IPS-18c (cell line): Measurements from ENCODE around the gene ACKR1.
A peak's percentile ranks its signal among the peaks of the same experiment; 100 is the strongest.

Experiments
- H3K4me3 ChIP-seq: 2 replicates; pipeline ENCODE4 v1.7.0; 2013; ENCODE audit warnings: low read depth, mild to moderate bottlenecking, low read length, moderate library complexity; ENCODE audit not compliant: insufficient read depth
- H3K9me3 ChIP-seq: one replicate; pipeline ENCODE4 v1.6.1; 2013; ENCODE audit warnings: mild to moderate bottlenecking, low read length, moderate library complexity; ENCODE audit not compliant: control insufficient read depth, insufficient read depth

ACKR1 gene

DNA sequence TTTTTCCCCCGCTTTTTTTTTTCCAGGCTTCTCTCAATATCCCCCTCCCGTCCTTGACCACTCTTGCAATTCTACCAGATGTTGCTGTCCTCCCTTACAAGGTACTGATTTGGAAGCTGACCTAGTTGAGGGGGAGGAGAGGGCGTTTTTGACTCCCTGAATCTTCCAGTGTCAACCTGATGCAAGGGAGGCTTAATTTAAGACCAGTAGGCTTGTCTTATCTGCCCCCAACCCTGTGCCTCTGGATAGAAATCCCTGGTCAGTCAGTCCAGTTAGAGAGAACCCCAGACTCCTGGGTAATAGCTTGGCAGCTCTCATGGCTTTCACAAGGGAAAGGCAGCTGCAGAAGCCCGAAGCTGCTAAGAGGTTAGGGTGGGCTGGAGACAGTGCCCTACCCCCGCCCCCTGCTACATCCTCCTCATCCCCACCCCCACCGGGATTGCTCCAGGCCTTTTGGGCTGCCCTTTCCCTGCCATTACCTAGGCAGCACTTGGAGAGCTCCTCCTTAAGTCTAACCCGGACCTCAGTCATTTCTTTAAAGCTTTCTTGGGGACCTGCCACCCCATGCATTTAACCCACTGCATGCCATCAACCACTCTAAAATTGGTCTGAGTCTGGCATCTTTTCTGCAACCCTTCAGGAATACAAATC lies 3.6 kb downstream of the ACKR1 start:
- Histone ChIP-seq H3K4me3 (peak overlapping the region; percentile 2; the same call in 1 of the 2 replicates), H3K9me3 (no peaks in the 10 kb centered on the region)

DNA sequence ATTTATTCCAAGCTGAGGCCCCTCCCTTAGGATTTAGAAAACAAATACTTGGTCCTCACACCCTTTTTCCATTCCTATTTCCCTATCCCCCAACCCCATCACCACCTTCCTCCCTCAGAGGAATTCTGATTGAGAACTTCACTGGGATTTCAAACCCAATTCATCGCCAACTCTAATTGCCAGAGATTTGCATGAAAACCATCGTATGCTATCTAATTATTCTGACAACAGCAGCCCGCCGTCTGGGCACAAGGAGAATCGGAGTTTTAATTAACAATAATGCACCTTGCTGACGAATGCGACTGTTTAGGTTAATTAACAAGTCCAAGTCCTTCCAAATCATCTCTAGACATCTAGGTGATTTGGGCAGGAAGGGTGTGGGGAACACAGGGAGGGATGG lies 4.4 kb downstream of the ACKR1 start:
- Histone ChIP-seq H3K9me3 (no peaks in the 10 kb centered on the region), H3K4me3 (no peak overlapping the region)

DNA sequence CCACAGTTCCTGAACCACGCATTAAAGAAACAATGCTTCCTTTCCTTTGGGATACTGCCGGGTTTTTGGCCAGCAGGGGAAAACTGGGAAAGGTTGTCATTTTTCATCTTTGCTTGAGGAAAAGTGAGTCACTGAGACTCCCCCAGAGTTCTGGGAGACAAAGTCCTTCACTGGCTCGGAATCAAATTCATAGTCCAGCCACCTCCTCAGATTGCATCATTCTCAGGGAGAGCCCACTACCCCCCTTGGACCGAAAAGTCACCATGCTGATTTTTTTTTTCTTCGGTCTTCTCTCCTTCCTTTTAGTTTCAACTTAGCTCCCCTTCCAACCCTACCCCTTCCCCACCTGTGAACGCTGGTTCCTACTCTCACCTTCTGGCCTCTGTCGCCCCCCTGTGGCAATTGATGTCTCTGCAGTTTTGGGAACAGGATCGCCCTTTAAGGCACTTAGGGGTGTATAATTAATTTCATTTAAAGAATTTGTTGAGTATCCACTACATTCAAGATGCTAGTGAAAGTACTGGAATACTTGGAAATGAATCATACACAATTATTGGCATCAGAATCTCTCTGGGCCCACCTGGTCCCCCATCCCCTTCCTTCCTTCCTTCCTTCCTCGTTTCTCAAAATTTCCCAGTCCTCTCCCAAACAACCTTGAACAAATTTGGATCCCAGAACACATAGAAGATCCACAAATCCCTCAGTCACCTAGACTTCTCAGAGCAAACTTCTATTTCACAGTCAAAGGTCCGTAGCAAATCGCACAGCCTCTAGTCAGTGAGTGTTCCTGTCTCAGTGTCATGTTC lies 6.9 kb downstream of the ACKR1 start:
- Histone ChIP-seq H3K9me3 (no peaks in the 10 kb centered on the region), H3K4me3 (no peak overlapping the region)

DNA sequence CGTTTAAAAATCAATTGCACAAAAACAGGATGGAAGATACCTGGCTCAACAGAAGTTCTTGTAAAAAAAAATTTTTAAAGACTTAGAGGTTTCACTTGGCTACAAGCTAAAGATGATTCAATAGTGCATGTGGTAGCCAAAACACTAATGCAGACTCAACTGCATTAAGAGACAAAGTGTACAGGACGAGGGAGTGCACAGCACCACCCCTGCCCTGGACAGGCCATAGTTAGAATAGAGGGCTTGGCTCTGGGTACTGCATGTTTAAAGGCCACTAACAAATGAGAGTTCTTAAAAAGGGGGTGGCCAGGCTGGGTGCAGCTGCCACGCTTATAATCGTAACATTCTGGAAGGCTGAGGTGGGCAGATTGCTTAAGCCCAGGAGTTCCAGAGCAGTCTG lies 7.9 kb downstream of the ACKR1 start:
- H3K9me3 ChIP-seq = no peaks in the 10 kb centered on the region
- H3K4me3 ChIP-seq = no peak overlapping the region

DNA sequence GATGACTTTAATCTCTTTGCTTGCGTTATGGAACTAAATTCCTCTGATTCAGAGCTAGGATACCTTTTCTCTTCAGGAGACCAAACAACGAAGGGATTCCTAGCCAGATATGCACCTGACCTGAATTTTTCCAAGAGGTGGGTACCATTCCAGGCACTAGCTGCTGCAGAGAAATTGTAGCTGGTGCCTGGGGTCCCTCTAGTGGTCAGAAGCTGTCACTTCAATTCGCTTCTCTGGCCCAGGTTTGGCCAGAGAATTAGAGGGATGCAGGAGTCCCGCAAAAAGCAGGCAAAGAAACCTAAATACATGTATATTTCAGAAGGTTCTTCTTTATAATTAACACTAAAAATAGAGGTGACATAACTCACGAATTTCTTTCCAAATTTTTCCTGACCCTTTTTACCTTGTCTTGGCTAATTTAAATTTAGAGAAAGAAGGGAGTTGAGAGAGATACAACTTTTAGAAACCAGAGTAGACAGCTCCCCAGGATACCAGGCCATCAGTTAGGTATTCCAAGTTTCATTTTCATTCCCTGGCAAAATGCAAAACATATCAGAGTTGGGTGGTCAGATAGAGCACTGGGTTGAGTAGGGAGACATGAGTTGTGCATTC lies 9.6 kb downstream of the ACKR1 start:
- no peak overlapping the region for H3K4me3 ChIP-seq

DNA sequence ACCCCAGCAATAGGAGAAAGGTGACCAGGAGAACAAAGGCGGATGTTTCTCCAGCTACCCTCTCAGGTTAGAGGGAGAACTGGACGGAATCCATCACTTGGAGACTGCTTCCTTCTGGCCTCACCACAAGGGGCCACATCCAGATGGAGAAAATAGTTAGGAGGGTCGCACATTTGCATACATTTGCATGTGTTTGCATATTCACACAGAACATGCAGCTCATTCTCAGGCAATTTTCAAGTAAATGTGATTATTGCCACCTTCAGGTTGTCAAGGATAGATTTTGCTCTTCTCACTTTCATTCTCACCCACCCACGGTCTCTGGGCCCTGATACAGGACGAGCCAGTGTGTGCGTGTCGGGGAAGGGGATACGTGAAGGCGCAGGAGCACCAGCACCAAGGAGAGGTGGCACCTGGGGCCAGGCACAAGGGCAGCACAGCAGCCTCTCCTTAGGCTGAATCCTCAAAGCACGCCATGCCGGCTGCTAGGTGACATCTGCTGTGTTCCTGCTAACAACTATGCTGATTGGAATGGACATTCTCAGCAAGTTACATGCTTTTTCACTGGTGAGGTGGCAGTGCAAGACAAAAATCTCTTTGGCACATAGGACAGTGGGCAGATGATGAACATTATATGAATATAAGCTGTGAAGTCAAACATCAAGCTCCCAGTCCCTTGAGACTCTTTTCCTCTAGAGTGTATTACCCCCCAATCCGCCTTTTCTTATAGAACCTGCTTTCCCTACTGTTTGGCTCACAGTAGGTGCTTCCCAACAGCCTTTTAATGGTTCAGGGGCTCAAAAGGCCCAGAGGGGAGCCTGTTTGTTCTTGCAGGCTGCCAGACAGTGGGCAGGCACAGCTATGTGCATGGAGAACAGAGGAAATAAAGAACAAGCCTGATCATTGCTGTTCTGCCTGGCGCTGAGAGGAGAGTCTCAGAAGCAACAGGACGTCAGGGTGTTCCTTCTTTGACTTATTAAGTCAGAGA lies 14.3 kb downstream of the ACKR1 start:
- Histone ChIP-seq H3K4me3 (no peak overlapping the region), H3K9me3 (no peaks in the 10 kb centered on the region)

More for the DNA sequence above, 9.6 kb downstream of the ACKR1 start:
- H3K9me3 ChIP-seq = no peaks in the 10 kb centered on the region

DNA sequence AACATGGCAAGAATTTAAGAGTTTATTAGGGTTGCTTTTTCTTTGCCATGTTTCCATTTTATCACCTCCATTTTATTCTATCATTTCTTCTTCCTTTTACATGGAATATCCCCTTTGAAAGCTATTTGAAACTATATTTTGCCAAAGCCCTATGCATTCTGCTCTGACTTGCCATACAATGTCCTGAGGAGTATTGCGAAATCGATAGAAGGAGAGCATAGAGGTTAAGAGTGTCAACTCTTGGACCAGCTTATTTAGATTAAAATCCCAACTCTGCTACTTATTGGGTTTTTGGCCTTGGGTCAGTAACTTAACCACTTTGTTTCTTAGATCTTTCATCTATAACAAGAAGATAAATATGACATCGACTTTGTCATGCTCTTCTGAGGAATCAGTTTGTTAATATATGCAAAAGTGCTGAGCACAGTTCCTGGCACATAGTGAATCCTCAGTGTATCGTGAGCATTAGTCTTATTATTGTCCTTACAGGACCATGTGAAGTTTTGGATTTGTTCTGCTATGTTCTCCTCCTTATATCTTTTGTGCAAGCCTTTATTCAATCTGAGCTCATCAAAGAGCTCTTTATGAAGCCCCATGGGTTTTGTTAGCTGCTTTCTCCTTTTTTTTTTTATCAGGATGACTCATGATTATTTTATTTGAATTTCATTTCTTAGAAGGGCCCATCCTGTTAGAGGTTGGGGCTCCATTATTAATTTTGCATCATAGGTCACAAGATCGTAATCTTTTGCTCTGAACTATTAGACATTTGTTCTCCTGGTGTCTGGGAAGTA lies 17.6 kb downstream of the ACKR1 start:
- H3K4me3 ChIP-seq = no peak overlapping the region
- H3K9me3 ChIP-seq = no peaks in the 10 kb centered on the region

DNA sequence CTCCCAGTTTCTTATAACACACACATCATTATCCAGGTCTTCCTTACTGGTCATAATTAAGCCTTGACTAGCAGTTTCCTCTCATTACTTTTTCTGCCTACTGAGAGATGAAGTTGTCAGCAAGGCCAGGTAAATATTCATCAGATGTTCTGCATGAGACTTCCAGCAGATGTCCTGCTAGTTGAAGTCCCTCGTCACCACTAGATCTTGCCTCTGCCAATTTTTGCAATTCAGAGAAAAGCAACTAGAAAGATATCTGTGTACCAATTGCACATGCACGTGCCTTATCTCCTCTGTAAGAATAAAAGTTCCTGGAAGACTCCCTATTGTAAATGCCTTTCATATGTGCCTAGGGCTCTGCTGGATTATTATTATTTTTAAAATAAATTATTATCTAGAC lies 18.3 kb downstream of the ACKR1 start:
- no peak overlapping the region for H3K4me3 ChIP-seq
- H3K9me3 ChIP-seq = no peaks in the 10 kb centered on the region

DNA sequence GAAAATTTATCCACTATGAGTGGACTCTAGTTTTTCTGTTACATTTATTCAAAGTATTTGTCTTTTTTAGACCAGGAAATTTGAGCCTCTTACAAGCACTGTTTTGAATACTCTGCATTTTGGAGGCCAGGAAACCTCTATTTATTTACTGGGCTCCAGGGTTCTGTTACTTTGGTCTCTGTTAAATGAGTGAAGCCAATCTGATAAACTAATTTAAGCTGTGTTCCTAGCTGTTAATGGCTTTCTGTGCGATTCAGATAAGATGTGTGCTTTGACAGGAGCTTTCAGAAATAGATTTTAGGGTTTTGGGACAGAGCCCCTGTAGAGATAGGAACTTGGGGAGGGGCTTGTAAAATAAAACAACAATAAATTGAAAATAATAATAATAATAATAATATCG lies 23.9 kb downstream of the ACKR1 start:
- Histone ChIP-seq H3K4me3 (no peak overlapping the region), H3K9me3 (no peaks in the 10 kb centered on the region)

DNA sequence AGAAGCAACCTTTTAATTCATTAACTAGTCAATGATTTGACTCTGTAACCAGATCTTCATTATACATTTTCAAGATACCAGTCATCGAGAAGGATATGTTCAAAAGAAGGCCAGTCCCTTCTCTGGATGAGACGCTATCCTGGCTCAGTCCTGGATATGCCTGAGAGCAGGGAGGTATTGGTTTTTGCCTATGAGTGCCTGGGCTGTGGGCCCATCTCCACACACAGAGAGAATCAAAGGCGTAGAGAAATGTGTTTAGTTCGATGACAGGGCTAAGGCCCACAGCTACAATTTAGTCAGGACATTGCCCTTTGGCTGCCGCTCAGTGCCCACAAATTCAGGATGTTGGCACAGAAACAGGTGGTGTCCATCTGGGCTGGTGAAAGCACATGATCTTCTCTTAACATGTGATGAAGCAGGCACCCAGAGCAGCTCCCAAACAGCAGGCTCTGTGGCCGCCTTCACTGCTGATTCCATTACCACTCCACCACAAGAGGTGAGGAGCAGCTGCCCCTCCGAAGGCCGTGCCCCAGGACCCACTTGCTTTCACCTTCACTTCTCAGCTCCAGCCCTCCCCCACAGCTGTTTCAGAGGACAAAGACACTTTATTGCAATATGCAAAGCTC lies 24.7 kb downstream of the ACKR1 start:
- Histone ChIP-seq H3K9me3 (no peaks in the 10 kb centered on the region), H3K4me3 (no peak overlapping the region)

DNA sequence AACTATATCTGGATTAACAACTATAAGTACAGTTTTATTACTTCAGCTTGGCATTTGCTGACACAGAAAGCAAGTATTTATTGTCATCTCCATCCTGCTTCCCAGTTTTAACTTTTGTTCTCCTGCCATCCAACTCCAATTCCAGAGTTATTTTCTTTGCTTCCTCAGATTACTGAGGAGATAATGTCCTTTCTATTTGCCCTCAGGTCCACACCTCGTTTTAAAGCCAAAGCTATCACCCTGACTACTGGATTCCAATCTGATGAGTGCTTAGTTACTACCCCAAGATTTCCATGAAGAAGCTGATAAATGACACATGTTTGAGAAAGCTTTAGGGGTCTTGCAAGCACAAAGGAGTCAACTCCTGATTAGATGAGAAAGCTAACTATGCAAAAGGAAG lies 25.2 kb downstream of the ACKR1 start:
- Histone ChIP-seq H3K4me3 (no peak overlapping the region), H3K9me3 (no peaks in the 10 kb centered on the region)

DNA sequence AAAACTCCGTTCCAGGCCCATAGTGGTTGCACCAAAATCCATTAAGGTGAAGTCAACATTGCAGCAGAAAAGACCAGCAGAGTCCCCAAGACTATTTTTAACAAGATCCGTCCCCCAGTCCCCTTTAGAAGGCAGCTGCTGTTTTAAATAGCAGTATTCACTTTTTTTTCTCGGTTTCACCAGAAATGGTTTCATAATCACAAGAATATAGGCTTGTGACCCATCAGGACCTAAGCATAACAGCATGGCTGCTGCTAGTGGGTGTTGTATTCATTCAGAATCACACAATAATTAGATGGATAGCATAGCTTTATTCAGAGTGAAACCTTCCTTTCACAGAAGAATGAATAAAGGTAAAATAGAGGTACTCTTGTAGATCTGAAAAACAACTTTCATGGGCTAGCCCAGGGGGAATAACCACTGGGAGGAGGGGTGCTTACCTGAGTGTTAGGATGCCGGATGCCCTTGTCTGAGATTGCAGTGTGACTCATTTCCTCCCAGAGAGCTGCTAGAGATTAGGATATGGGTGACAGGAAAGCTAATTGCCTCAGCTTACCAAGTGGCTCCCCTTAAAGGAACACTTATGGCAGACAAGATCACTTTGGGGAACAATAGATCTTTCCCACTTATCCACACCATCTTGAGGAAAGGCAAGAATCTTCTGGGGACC lies 35.0 kb downstream of the ACKR1 start:
- H3K4me3 ChIP-seq = no peak overlapping the region
- H3K9me3 ChIP-seq = no peaks in the 10 kb centered on the region

DNA sequence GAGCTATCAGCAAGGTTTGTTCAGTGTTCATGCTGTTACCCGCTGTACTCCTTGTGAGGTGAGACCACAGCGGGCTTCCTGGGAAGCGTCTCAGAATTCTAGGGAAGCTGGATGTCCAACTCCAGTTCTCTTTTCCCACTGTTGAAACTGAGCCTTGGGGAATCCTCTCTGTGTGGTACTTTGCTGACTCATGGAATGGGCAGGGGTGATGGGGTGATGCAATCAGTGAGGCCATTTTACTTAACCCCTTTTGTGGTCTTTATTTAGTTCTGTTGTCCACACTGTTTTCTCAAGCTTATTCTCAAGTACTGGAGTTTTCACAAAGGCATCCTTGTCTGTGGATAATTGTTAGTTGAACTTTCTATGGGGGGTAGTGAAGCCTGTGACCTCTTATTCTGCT lies 42.6 kb downstream of the ACKR1 start:
- Histone ChIP-seq H3K4me3 (no peak overlapping the region), H3K9me3 (no peaks in the 10 kb centered on the region)

DNA sequence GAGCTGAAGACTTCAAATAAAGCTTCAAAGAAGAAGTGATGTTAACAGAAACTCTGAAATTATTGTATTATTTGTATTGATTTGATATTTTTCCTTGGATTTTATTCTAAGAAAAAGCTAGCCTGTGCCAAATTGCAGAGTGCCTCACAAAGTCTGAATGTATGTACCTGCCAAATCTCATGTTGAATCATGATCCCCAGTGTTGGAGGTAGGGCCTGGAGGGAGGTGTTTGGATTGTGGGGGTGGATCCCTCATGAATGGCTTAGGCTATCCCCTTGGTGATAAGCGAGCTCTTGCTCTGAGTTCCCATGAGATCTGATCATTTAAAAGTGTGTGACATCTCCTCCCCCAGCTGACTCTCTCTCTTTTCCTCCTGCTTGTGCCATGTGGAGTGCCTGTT lies 43.6 kb downstream of the ACKR1 start:
- Histone ChIP-seq H3K9me3 (no peaks in the 10 kb centered on the region), H3K4me3 (no peak overlapping the region)

DNA sequence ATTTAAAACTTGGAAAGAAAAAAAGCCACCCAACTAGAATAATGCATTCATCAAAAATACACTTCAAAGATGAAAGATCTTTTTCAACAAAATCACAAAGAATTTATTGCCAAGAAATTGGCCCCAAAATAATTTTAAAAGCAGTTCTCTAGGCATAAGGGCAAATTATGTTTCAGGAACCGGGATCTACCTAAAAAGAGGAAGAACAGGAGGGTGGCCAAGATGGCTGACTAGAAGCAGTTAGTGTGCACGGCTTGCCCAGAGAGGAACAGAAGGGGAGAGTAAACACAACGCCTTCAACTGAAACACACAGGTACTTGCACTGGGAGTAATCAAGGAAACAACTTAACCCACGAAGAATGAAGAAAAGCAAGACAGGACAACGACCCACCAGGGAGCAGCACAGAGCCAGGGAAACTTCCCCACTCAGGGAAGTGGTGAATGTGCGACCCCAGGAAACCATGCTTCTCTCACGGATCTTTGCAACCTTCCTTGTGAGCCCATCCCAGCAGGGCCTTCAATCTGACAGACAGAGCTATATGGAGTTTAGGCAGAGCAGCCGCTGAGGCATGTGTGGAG lies 46.1 kb downstream of the ACKR1 start:
- no peak overlapping the region for H3K4me3 ChIP-seq
- H3K9me3 ChIP-seq = no peaks in the 10 kb centered on the region
